Smooth muscle cell (in vitro differentiated cells): ENCODE results near the gene TRA2B. TPM values are rescaled to one million over a fixed set of nuclear protein-coding genes. Genes with fewer than 3 reads are reported as not detected.

Experiments
- DNase-seq: peaks from one replicate; lab custom pipeline; 2025; ENCODE audit not compliant: unreplicated experiment; lab: John Stamatoyannopoulos, UW
- H2AFZ ChIP-seq: fragments of 200-600 bp; sonication (generic); 2 replicates; pipeline ENCODE4 v1.6.0; 2016; ENCODE audit warnings: antibody characterized with exemption, low read depth, mild to moderate bottlenecking
- H3F3A ChIP-seq: fragments of 200-600 bp; sonication (generic); 2 replicates; pipeline ENCODE4 v1.6.0; 2017; ENCODE audit warnings: antibody characterized with exemption, low read depth
- H3K27ac ChIP-seq: fragments of 200-600 bp; sonication (generic); 2 replicates; pipeline ENCODE4 v1.5.1; 2016; ENCODE audit warnings: low read depth, mild to moderate bottlenecking
- H3K27me3 ChIP-seq: fragments of 200-600 bp; sonication (generic); 2 replicates; pipeline ENCODE4 v1.6.1; 2016; ENCODE audit warnings: low read depth, mild to moderate bottlenecking
- H3K36me3 ChIP-seq: fragments of 200-600 bp; sonication (generic); 2 replicates; pipeline ENCODE4 v1.5.1; 2016; ENCODE audit warnings: low read depth
- H3K4me1 ChIP-seq: fragments of 200-600 bp; sonication (generic); 2 replicates; pipeline ENCODE4 v1.5.1; 2016; ENCODE audit warnings: low read depth
- H3K4me2 ChIP-seq: fragments of 200-600 bp; sonication (generic); 2 replicates; pipeline ENCODE4 v1.6.0; 2016; ENCODE audit warnings: mild to moderate bottlenecking
- H3K4me3 ChIP-seq: fragments of 200-600 bp; sonication (generic); 2 replicates; pipeline ENCODE4 v1.5.1; 2016; ENCODE audit warnings: mild to moderate bottlenecking
- H3K79me2 ChIP-seq: fragments of 200-600 bp; sonication (generic); 2 replicates; pipeline ENCODE4 v1.6.0; 2016; ENCODE audit warnings: low read depth, mild to moderate bottlenecking
- H3K9ac ChIP-seq: fragments of 200-600 bp; sonication (generic); 2 replicates; pipeline ENCODE4 v1.6.0; 2016; ENCODE audit warnings: low read depth
- H3K9me3 ChIP-seq: fragments of 200-600 bp; sonication (generic); replicated peaks from 2 replicates; pipeline ENCODE4 v1.5.1; 2016; ENCODE audit warnings: low read depth
- H4K20me1 ChIP-seq: fragments of 200-600 bp; sonication (generic); 2 replicates; pipeline ENCODE4 v1.6.0; 2016; ENCODE audit warnings: low read depth
- WGBS: methylation state at CpG from one replicate; pipeline ENCODE4 v1.1.7; 2016; ENCODE audit warnings: low lambda C conversion rate; 5-methylcytosine and 5-hydroxymethylcytosine counted together
- polyA plus RNA-seq: library from polyadenylated mRNA; unstranded; fragments of >200 nt; fragmentation: Nextera tagmentation; extraction: Ambion mirVana; gene quantifications from 2 replicates; pipeline ENCODE4 v1.2.1, GENCODE V29; 2016
- total RNA-seq: library from RNA; depleted of rRNA; stranded (reverse); fragments of >200 nt; gene quantifications from 2 replicates; pipeline ENCODE4 v1.2.3, GENCODE V29; 2014
- TF ChIP-seq, protein P1 (sequence below): fragments of 200-600 bp; sonication (generic); IDR thresholded peaks from 2 replicates; pipeline ENCODE4 v1.5.1; 2017; ENCODE audit warnings: borderline replicate concordance, mild to moderate bottlenecking, antibody characterized with exemption; ENCODE audit not compliant: insufficient read depth, poor library complexity, severe bottlenecking

The TRA2B gene
- total and polyA plus RNA-seq, 2 experiments from 2014 or later, result 119 to 265 TPM

DNA sequence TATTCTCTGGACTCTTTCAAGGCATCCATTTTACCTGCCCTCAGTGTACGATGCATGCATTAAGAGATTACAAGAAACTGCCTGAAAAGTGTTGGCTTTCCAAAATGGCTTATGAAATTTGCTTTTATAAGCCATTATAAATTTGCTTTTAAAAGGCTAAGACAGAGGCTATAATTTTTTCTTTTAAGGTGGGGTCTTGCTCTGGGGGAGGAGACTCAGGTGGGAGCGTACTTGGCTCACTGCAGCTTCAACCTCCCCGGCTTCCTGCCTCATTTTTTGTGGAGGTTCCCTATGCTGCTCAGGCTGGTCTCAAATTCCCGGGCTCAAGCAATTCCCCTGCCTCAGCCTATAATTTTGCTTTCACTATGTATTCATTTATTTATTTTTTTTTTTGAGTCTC, 17.6 kb downstream of the TRA2B start:
- Histone ChIP-seq H3K36me3 (peaks cover 71% of the 10 kb centered on the region), H4K20me1 (peaks cover 100% of the 10 kb centered on the region)
- 96% methylated on average over 4 of the region's 4 CpGs for WGBS

DNA sequence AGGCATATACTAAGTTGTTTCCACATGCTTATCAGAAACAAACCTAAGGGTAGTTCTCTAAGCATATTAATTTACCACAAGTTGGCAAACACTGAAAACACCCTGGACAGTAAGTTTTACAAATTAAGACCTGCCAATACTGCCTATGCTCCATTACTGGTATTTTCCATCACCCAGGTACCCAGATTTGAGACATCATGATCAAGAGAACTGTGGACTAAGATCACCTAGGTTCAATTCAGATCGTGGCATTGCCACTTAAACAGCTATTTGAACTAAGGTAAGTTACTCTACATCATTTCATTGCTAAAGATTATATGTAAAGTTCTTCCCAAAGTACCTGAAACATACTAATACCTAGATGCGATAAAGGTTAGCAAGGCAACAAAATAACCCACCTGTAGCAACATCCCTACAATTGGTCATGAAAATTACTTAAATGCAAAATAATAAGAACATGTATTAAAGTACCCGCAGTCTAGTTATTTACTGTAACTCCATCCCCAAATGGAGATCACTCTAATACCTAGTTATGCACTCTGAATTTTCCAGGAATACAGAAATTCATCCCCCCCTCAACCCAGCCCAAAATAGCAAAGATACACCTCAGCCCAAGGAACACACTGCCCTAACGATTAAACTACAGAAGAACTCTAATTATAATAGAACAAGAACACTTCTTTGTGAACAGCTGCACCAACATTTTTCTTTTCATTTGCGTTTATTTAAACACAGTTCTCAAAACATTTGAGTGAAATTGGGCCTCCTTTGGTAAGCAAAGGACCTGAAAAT, 21.6 kb downstream of the TRA2B start:
- Histone ChIP-seq H3K4me2 (no peak overlapping the region), H3K27ac (no peak overlapping the region), H3F3A (peaks cover 59% of the 10 kb centered on the region), H3K4me3 (no peak overlapping the region), H3K4me1 (no peaks in the 10 kb centered on the region), H2AFZ (no peak overlapping the region), H3K79me2 (peaks cover 39% of the 10 kb centered on the region), H3K9ac (no peak overlapping the region), H4K20me1 (peaks cover 98% of the 10 kb centered on the region), H3K36me3 (peaks cover 38% of the 10 kb centered on the region), H3K27me3 (no peaks in the 10 kb centered on the region), H3K9me3 (no peaks in the 10 kb centered on the region)
- TF ChIP-seq, protein P1, sequence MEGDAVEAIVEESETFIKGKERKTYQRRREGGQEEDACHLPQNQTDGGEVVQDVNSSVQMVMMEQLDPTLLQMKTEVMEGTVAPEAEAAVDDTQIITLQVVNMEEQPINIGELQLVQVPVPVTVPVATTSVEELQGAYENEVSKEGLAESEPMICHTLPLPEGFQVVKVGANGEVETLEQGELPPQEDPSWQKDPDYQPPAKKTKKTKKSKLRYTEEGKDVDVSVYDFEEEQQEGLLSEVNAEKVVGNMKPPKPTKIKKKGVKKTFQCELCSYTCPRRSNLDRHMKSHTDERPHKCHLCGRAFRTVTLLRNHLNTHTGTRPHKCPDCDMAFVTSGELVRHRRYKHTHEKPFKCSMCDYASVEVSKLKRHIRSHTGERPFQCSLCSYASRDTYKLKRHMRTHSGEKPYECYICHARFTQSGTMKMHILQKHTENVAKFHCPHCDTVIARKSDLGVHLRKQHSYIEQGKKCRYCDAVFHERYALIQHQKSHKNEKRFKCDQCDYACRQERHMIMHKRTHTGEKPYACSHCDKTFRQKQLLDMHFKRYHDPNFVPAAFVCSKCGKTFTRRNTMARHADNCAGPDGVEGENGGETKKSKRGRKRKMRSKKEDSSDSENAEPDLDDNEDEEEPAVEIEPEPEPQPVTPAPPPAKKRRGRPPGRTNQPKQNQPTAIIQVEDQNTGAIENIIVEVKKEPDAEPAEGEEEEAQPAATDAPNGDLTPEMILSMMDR, result no peak
- no peak for DNase-seq
- 96% methylated on average over 5 of the region's 5 CpGs for WGBS

More for the DNA sequence above, 17.6 kb downstream of the TRA2B start:
- H3K27me3 ChIP-seq, result no peaks in the 10 kb centered on the region
- H3K27ac ChIP-seq, result no peak overlapping the region
- no peak for DNase-seq
- TF ChIP-seq, protein P1, result no peak
- no peaks in the 10 kb centered on the region for H3K4me1 ChIP-seq
- no peak overlapping the region for H3K4me2 ChIP-seq
- no peak overlapping the region for H3K4me3 ChIP-seq
- no peak overlapping the region for H3K9ac ChIP-seq
- peaks cover 56% of the 10 kb centered on the region for H3F3A ChIP-seq
- H3K9me3 ChIP-seq, result no peaks in the 10 kb centered on the region
- H3K79me2 ChIP-seq, result peaks cover 78% of the 10 kb centered on the region
- no peak overlapping the region for H2AFZ ChIP-seq

DNA sequence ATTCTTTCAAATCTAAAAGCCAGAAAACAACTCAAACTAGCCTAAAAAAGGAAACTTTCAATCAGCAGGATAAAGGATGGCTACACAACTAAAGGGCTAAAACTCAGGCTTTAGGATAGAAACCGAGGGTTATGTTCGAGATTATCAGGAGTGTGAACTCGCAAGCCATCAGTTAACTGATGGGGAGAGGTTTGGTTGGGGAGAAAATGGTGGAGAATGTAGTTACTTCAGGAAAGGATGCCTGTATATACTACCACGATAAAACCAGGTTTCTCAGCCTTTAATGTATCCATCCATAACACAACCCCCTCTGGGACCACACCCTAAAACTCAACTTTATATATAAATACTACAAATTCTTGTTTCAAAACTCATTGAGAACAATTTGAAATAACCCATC, 22.2 kb downstream of the TRA2B start:
- H3K79me2 ChIP-seq, result peaks cover 33% of the 10 kb centered on the region
- H2AFZ ChIP-seq, result no peak overlapping the region
- H3K9ac ChIP-seq, result no peak overlapping the region
- peaks cover 34% of the 10 kb centered on the region for H3K36me3 ChIP-seq
- no peak overlapping the region for H3K27ac ChIP-seq
- H3K4me1 ChIP-seq, result no peaks in the 10 kb centered on the region
- TF ChIP-seq, protein P1, result no peak
- H3K27me3 ChIP-seq, result no peaks in the 10 kb centered on the region
- H3K4me3 ChIP-seq, result no peak overlapping the region
- H3F3A ChIP-seq, result peaks cover 59% of the 10 kb centered on the region
- no peak overlapping the region for H3K4me2 ChIP-seq
- H3K9me3 ChIP-seq, result no peaks in the 10 kb centered on the region
- H4K20me1 ChIP-seq, result peaks cover 92% of the 10 kb centered on the region
- 95% methylated on average over 4 of the region's 4 CpGs for WGBS
- no peak for DNase-seq
